Measurements from ENCODE around the gene KRT9. TPM values are rescaled to one million over a fixed set of nuclear protein-coding genes. Genes with fewer than 3 reads are reported as not detected.

Gene KRT9
- total RNA-seq, 1 experiment from 2014 or later = 0.15 TPM

GRCh38 chr17:41556306-41556705 is 15.6 kb downstream of the KRT9 start:
- H4K20me1 ChIP-seq (ENCODE audit: insufficient read depth) = no peaks in the 10 kb centered on the region
- peaks cover 0 to 25% of the 10 kb centered on the region in 2 experiments; a peak in 2 of 4 replicates for H3K4me1 ChIP-seq (ENCODE audit: control insufficient read depth in 1 of 2, insufficient read depth in 2 of 2, low read length in 2 of 2)
- ChIA-PET CTCF (no interaction called here), RAD21 (ENCODE audit: low non-redundant PET in 1 of 2, low total read pairs in 2 of 2, uncharacterized antibody in 2 of 2, unreplicated experiment in 2 of 2) (no interaction called here), POLR2A (no interaction called here)
- no peaks in the 10 kb centered on the region for H3K36me3 ChIP-seq (ENCODE audit: control insufficient read depth in 1 of 2, insufficient read depth in 2 of 2, low read length in 2 of 2)
- intact Hi-C loops (cut with micrococcal nuclease) = no loop called here
- no TSS peak for BruUV-seq (replicated peaks)
- ATAC-seq (no peak), DNase-seq (ENCODE audit: low read depth, low spot score) (no peak)
- TF ChIP-seq FOSL1 (IDR thresholded peaks at IDR 0.05; ENCODE audit: low read depth) (no peak), REST (IDR thresholded peaks at IDR 0.05; ENCODE audit: low read depth) (no peak), CBX3 (IDR thresholded peaks at IDR 0.05; ENCODE audit: low read depth) (no peak), YY1 (IDR thresholded peaks at IDR 0.05; ENCODE audit: extremely low read depth, insufficient replicate concordance, low read depth, low read length) (no peak), ZBTB33 (IDR thresholded peaks at IDR 0.05; ENCODE audit: extremely low read depth, insufficient replicate concordance, low read length) (no peak), EZH2 (IDR thresholded peaks at IDR 0.05) (no peak), ATF3 (IDR thresholded peaks at IDR 0.05) (no peak), CTCF (IDR thresholded peaks at IDR 0.05 in 2 of 3, conservative IDR thresholded peaks at IDR 0.05 in 1 of 3; ENCODE audit: borderline replicate concordance in 1 of 3, insufficient read depth in 1 of 3, low read depth in 2 of 3, low read length in 2 of 3) (no peak), JUND (IDR thresholded peaks at IDR 0.05) (no peak), SIN3A (IDR thresholded peaks at IDR 0.05; ENCODE audit: low read depth) (no peak), EGR1 (IDR thresholded peaks at IDR 0.05; ENCODE audit: low read depth) (no peak), ELF1 (IDR thresholded peaks at IDR 0.05; ENCODE audit: borderline replicate concordance, low read depth) (no peak), RAD21 (IDR thresholded peaks at IDR 0.05; ENCODE audit: low read depth) (no peak), MAX (IDR thresholded peaks at IDR 0.05) (no peak)
- H2AFZ ChIP-seq (ENCODE audit: low read depth, low read length, poor library complexity, severe bottlenecking) = no peak overlapping the region
- no peaks in the 10 kb centered on the region for H3K9me3 ChIP-seq (ENCODE audit: control insufficient read depth in 1 of 2, insufficient read depth in 1 of 2, low read depth in 1 of 2, low read length in 2 of 2)
- H3K4me2 ChIP-seq (ENCODE audit: low read length) = no peak overlapping the region
- no peak overlapping the region for H3K27ac ChIP-seq (ENCODE audit: low read depth, low read length)
- H3K27me3 ChIP-seq (ENCODE audit: insufficient read depth, low read length) = no peaks in the 10 kb centered on the region
- H3K9ac ChIP-seq (ENCODE audit: low read length) = no peak overlapping the region
- H3K9me2 ChIP-seq (ENCODE audit: insufficient read depth) = no peaks in the 10 kb centered on the region
- H3K4me3 ChIP-seq (replicated peaks in 1 of 2; ENCODE audit: low read depth in 1 of 2, low read length in 2 of 2) = no peak overlapping the region
- H3K79me2 ChIP-seq (ENCODE audit: insufficient read depth, low read length) = no peaks in the 10 kb centered on the region
